Ovary (tissue), 9 donors: ENCODE data around the gene TRNP1. TPM values are rescaled to one million over a fixed set of nuclear protein-coding genes. Genes with fewer than 3 reads are reported as not detected.

Experiments used
- DNase-seq, 5 donors: peaks; one replicate each; pipeline ENCODE4 v3.0.0-alpha.2; 2019 to 2020
- H3K27ac ChIP-seq, 2 donors: fragments of 200-600 bp; one replicate each; pipeline versions ENCODE4 v1.5.1 to v1.8.0; 2019 to 2022
- H3K27me3 ChIP-seq: fragments of 200-600 bp; one replicate; pipeline ENCODE4 v1.8.0; 2022
- H3K36me3 ChIP-seq: fragments of 200-600 bp; sonication (generic); one replicate; pipeline ENCODE4 v1.5.1; 2019
- H3K4me1 ChIP-seq: one replicate; pipeline ENCODE4 v1.8.1; 2013; ENCODE audit warnings: mild to moderate bottlenecking, moderate library complexity; ENCODE audit not compliant: insufficient read depth
- H3K4me3 ChIP-seq: fragments of 200-600 bp; sonication (generic); one replicate; pipeline ENCODE4 v1.5.1; 2017
- H3K9me3 ChIP-seq, 2 donors: fragments of 200-600 bp in 1 of 2; sonication (generic) in 1 of 2; one replicate each; pipeline versions ENCODE4 v1.5.1 to v1.8.1; 2013 to 2019; ENCODE audit warnings: mild to moderate bottlenecking in 1 of 2, moderate library complexity in 1 of 2
- EP300 ChIP-seq: sonication (generic); formaldehyde crosslinking; IDR thresholded peaks from one replicate; pipeline ENCODE4 v1.6.1; 2017; ENCODE audit warnings: antibody characterized with exemption
- POLR2A ChIP-seq: fragments of 450-650 bp; IDR thresholded peaks from one replicate; pipeline ENCODE4 v1.6.1; 2017; ENCODE audit warnings: antibody characterized with exemption, mild to moderate bottlenecking, moderate library complexity
- WGBS, 3 donors: extraction: QIAGEN DNeasy Blood & Tissue Kit in 1 of 3; methylation state at CpG; one replicate each; pipeline versions ENCODE4 v1.1.5 to v1.1.7; 2013 to 2017; 5-methylcytosine and 5-hydroxymethylcytosine counted together
- intact Hi-C, 4 donors: fragments of 100-400 bp; cut with DNase I; formaldehyde crosslinking; loops; one replicate each; pipeline versions ENCODE4 v1.11.0 to v1.15.1; 2022 to 2023
- polyA plus RNA-seq, 2 donors: library from polyadenylated mRNA; stranded (reverse); fragments of 200-250 nt in 1 of 2; fragments of 350-450 nt in 1 of 2; fragmentation: Illumina TruSeq in 1 of 2; extraction: RNeasy Lipid Tissue Mini Kit (QIAGEN cat#74804) in 1 of 2; gene quantifications; one replicate each; pipeline ENCODE4 v1.2.3, GENCODE V29; 2013 to 2014
- total RNA-seq, 7 donors: library from RNA; depleted of rRNA in 2 of 7; stranded (reverse); fragments of >200 nt in 2 of 7; fragmentation: NEBNext Ultra II Directional in 3 of 7; extraction: Animal tissue kit (Norgen Biotek cat#: 25700) in 3 of 7; gene quantifications; one replicate each; pipeline versions ENCODE4 v1.1.0 to v1.2.4, GENCODE V29; 2016 to 2023
- TF ChIP-seq, protein P1 (sequence below), 3 donors: fragments of 450-650 bp in 2 of 3; fragments of 200-600 bp in 1 of 3; IDR thresholded peaks; one replicate each; pipeline versions ENCODE4 v1.5.1 to v1.8.0; 2016 to 2022; ENCODE audit warnings: antibody characterized with exemption in 3 of 3, mild to moderate bottlenecking in 1 of 3
- donor health status: DM: no; HTN: no; CAD: no; lungs with moderate emphysema.
- donor health status: DM: no; HTN: no; CAD: no.
- donor health status: Bipolar disorder and iron deficiency.
- donor health status: DM: yes; HTN: yes; CAD: no.
- donor health status: DM: no; HTN: no; CAD: no.
- donor health status: DM: yes; HTN: yes; CAD: no.

Gene TRNP1
- total and polyA plus RNA-seq, 9 donors: 0.25 to 23.8 (median 4.2) TPM

DNA sequence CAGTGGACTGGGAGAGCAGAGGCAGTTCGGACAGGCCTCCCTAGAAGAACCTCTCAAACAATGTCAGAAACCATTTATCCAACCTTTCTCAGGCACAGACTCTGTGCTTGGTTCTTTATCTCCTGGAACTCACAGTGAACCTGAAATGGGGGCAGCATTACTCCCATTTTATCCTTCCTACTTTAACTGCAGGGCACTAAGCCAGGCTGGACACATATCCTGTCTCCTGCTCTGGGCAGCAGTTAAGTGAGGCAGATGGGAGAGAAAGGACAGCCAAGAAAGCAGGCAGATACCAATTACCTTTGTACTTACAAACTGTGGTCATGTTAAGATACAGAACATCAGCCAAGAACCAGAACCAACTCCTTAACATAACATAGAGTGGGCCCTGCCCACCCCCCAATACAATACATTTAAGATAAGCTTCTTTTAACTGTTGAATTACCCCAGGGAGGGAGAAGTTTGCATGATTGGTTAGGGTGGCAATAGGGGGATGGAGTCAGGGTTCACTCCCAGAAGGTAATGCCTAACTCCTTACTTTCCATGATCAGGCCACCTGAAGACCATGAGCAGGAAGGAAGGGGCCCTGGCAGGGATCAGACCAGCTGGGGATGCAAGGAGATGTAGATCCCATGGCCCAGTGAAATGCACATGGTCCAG is 44.1 kb upstream of the TRNP1 start:
- WGBS, 3 donors: 22 to 32% (median 25%) methylated on average over 1 of the region's 1 CpG
- intact Hi-C loops: no loop called here

GRCh38 chr1:26949926-26950319 is 43.6 kb upstream of the TRNP1 start:
- H3K4me1 ChIP-seq: peaks cover 2% of the 10 kb centered on the region
- no peak for DNase-seq
- WGBS, 3 donors: 62 to 75% (median 73%) methylated on average over 3 of the region's 3 CpGs
- H3K27me3 ChIP-seq: no peaks in the 10 kb centered on the region
- no peaks in the 10 kb centered on the region for H3K36me3 ChIP-seq
- no peak overlapping the region for H3K27ac ChIP-seq
- H3K4me3 ChIP-seq: no peak overlapping the region
- intact Hi-C loops: no loop called here
- H3K9me3 ChIP-seq: no peaks in the 10 kb centered on the region
- no peak for TF ChIP-seq POLR2A
- TF ChIP-seq, protein P1, sequence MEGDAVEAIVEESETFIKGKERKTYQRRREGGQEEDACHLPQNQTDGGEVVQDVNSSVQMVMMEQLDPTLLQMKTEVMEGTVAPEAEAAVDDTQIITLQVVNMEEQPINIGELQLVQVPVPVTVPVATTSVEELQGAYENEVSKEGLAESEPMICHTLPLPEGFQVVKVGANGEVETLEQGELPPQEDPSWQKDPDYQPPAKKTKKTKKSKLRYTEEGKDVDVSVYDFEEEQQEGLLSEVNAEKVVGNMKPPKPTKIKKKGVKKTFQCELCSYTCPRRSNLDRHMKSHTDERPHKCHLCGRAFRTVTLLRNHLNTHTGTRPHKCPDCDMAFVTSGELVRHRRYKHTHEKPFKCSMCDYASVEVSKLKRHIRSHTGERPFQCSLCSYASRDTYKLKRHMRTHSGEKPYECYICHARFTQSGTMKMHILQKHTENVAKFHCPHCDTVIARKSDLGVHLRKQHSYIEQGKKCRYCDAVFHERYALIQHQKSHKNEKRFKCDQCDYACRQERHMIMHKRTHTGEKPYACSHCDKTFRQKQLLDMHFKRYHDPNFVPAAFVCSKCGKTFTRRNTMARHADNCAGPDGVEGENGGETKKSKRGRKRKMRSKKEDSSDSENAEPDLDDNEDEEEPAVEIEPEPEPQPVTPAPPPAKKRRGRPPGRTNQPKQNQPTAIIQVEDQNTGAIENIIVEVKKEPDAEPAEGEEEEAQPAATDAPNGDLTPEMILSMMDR (IDR thresholded peaks at IDR 0.05): no peak
- no peak for TF ChIP-seq EP300

More for the DNA sequence above, 44.1 kb upstream of the TRNP1 start:
- H3K4me3 ChIP-seq: no peak overlapping the region
- no peaks in the 10 kb centered on the region for H3K36me3 ChIP-seq
- DNase-seq: no peak
- no peaks in the 10 kb centered on the region for H3K9me3 ChIP-seq
- no peaks in the 10 kb centered on the region for H3K27me3 ChIP-seq
- TF ChIP-seq POLR2A: no peak
- TF ChIP-seq EP300: no peak
- TF ChIP-seq, protein P1 (IDR thresholded peaks at IDR 0.05): no peak
- H3K4me1 ChIP-seq: peaks cover 2% of the 10 kb centered on the region
- no peak overlapping the region for H3K27ac ChIP-seq

- WGBS, 3 donors: 25 to 38% (median 28%) methylated on average over 8 of the region's 8 CpGs
- H3K36me3 ChIP-seq: no peaks in the 10 kb centered on the region
- intact Hi-C loops: no loop called here
- H3K4me3 ChIP-seq: no peak overlapping the region
- TF ChIP-seq, protein P1 (IDR thresholded peaks at IDR 0.05): no peak
- no peak for TF ChIP-seq POLR2A
- no peak for TF ChIP-seq EP300
- H3K27ac ChIP-seq: no peak overlapping the region
- DNase-seq: no peak
- H3K9me3 ChIP-seq: no peaks in the 10 kb centered on the region
- H3K4me1 ChIP-seq: peaks cover 2% of the 10 kb centered on the region
- no peaks in the 10 kb centered on the region for H3K27me3 ChIP-seq
Observed at GRCh38 chr1:26950602-26951001, 42.9 kb upstream of the TRNP1 start.

GRCh38 chr1:26951216-26951615 is 42.3 kb upstream of the TRNP1 start:
- H3K27ac ChIP-seq: no peak overlapping the region
- no peak overlapping the region for H3K4me3 ChIP-seq
- H3K9me3 ChIP-seq: no peaks in the 10 kb centered on the region
- WGBS, 3 donors: 93 to 96% (median 96%) methylated on average over 10 to 14 of the region's 14 CpGs
- no peaks in the 10 kb centered on the region for H3K36me3 ChIP-seq
- TF ChIP-seq EP300 (no peak), POLR2A (no peak)
- TF ChIP-seq, protein P1 (IDR thresholded peaks at IDR 0.05): no peak
- no peaks in the 10 kb centered on the region for H3K27me3 ChIP-seq
- no peak for DNase-seq
- intact Hi-C loops: no loop called here
- peaks cover 2% of the 10 kb centered on the region for H3K4me1 ChIP-seq
